Measurements from ENCODE around the gene PLA2G4B. TPM values are rescaled to one million over a fixed set of nuclear protein-coding genes. Genes with fewer than 3 reads are reported as not detected.

Gene PLA2G4B
- total RNA-seq, 1 donor from 2014 or later: 17.7 TPM

DNA sequence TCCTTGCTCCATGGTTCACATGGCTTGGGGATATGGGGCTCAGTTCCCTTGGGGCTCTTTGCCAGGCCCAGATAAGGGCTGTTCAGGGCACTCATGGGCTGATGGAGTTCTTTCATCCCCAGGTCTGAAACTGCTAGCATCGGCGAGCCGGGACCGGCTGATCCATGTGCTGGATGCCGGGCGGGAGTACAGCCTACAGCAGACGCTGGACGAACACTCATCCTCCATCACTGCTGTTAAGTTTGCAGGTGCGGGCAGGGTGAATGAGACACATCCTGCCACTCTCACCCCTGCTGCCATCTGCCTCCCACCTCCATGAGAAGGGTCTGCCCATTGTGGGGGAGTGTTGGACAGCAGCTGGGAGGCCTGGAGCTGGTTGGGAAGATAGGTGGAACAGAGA is 21.9 kb upstream of the PLA2G4B start:
- Mint-ChIP-seq H3K36me3 (peaks cover 4% of the 10 kb centered on the region), H3K27me3 (no peaks in the 10 kb centered on the region), H3K27ac (no peak overlapping the region), H3K9me3 (no peaks in the 10 kb centered on the region), H3K4me3 (no peak overlapping the region), H3K4me1 (ENCODE audit: unreplicated experiment) (no peaks in the 10 kb centered on the region)
- TF ChIP-seq, protein P1, sequence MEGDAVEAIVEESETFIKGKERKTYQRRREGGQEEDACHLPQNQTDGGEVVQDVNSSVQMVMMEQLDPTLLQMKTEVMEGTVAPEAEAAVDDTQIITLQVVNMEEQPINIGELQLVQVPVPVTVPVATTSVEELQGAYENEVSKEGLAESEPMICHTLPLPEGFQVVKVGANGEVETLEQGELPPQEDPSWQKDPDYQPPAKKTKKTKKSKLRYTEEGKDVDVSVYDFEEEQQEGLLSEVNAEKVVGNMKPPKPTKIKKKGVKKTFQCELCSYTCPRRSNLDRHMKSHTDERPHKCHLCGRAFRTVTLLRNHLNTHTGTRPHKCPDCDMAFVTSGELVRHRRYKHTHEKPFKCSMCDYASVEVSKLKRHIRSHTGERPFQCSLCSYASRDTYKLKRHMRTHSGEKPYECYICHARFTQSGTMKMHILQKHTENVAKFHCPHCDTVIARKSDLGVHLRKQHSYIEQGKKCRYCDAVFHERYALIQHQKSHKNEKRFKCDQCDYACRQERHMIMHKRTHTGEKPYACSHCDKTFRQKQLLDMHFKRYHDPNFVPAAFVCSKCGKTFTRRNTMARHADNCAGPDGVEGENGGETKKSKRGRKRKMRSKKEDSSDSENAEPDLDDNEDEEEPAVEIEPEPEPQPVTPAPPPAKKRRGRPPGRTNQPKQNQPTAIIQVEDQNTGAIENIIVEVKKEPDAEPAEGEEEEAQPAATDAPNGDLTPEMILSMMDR (conservative IDR thresholded peaks at IDR 0.05): no peak
- DNase-seq (ENCODE audit: extremely low spot score, unreplicated experiment): no peak

DNA sequence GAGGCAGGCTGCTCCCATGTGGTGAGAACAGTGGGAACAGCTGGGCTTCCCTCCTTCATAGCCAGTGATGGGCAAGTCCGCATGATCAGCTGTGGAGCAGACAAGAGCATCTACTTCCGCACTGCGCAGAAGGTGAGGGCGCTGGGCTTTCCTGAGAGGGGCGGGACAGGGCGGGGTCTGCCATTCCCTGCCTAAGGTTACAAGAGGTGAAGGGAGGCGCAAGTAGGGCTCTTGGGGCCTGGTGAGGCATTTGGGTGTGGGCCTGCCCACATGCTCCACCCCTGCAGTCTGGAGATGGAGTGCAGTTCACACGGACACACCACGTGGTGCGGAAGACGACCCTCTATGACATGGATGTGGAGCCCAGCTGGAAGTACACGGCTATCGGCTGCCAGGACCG is 21.3 kb upstream of the PLA2G4B start:
- DNase-seq (ENCODE audit: extremely low spot score, unreplicated experiment): no peak
- Mint-ChIP-seq H3K27me3 (no peaks in the 10 kb centered on the region), H3K9me3 (no peaks in the 10 kb centered on the region), H3K4me1 (ENCODE audit: unreplicated experiment) (no peaks in the 10 kb centered on the region), H3K4me3 (no peak overlapping the region), H3K27ac (no peak overlapping the region), H3K36me3 (peaks cover 4% of the 10 kb centered on the region)
- TF ChIP-seq, protein P1 (conservative IDR thresholded peaks at IDR 0.05): no peak

DNA sequence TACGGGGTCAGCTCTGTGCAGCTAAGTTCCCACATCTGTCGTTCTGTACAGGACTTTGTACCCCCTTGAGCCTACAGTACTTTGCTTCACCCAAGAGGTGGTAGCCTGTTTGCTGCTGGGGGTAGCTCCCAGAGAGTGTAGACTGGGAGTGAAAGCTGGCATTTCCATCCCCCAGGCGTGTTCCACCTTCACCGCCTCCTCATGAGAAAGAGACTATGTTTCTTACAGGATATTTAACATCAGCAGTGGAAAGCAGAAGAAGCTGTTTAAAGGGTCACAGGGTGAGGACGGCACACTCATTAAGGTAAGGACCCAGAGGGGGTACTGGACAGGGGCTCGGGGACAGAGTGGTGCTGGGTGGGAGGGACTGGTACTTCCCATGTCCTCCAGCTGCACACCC is 20.9 kb upstream of the PLA2G4B start:
- TF ChIP-seq, protein P1 (conservative IDR thresholded peaks at IDR 0.05): no peak
- Mint-ChIP-seq H3K4me1 (ENCODE audit: unreplicated experiment) (no peaks in the 10 kb centered on the region), H3K27ac (no peak overlapping the region), H3K27me3 (no peaks in the 10 kb centered on the region), H3K36me3 (peaks cover 4% of the 10 kb centered on the region), H3K4me3 (no peak overlapping the region), H3K9me3 (no peaks in the 10 kb centered on the region)
- DNase-seq (ENCODE audit: extremely low spot score, unreplicated experiment): no peak

DNA sequence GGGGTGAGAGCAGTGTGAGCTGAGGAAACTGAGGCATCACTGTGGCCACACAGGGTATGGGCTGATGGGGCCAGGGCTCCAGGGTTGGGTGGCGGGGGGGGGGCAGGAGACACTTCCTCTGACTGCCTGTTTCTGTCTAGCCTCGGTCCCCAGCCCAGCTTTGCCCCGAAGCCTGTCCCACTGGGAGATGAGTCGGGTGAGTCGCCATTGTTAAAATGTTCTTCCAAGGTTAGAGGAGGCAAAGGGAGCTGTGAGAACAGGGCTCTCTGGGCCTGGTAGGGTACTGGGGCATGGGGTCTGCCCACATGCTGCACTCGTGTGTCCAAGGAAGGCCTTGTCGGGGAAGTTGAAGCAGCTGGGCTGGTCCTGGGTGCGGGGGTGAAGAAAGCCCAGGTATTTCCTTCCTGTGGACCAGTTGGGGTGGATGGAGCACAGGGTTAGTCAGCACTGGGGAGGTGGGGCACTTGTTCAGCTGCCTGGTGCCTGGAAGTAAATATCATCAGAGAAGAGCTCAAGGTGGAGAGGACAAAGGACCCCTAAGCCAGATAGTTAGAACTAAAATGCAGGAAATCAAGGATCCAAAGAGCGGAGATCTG is 19.1 kb upstream of the PLA2G4B start:
- TF ChIP-seq, protein P1 (conservative IDR thresholded peaks at IDR 0.05): no peak
- Mint-ChIP-seq H3K27ac (no peak overlapping the region), H3K27me3 (no peaks in the 10 kb centered on the region), H3K9me3 (no peaks in the 10 kb centered on the region), H3K4me1 (ENCODE audit: unreplicated experiment) (no peaks in the 10 kb centered on the region), H3K36me3 (no peaks in the 10 kb centered on the region), H3K4me3 (no peak overlapping the region)
- no peak for DNase-seq (ENCODE audit: extremely low spot score, unreplicated experiment)

DNA sequence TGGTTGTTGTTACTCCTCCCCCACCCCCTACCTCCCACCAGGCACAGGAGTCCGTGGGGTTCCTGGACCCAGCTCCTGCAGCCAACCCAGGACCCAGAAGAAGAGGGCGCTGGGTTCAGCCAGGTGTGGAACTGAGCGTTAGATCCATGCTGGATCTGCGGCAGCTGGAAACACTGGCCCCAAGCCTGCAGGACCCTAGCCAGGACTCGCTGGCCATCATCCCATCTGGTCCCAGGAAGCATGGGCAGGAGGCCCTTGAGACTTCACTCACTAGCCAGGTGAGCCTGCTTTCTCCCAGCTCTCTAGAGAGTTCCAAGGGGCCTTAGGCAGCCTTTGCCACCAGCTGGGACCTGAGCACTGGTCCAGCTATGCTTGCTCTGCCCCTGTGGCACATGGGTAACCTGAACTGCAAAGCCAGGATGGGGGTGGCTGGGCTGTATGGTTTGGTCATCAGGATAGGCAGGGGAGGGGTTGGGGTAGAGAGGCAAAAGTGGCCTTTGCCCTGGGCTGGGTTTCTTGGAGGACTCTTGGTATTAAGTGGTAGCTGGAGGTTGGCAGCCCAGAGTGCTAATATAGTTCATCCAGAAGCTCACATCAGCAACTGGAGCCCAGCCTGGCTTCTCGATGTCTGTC is 17.7 kb upstream of the PLA2G4B start:
- no peaks in the 10 kb centered on the region for H3K9me3 Mint-ChIP-seq
- no peak for DNase-seq (ENCODE audit: extremely low spot score, unreplicated experiment)
- no peak overlapping the region for H3K27ac Mint-ChIP-seq
- no peak overlapping the region for H3K4me3 Mint-ChIP-seq
- H3K4me1 Mint-ChIP-seq (ENCODE audit: unreplicated experiment): no peaks in the 10 kb centered on the region
- no peaks in the 10 kb centered on the region for H3K36me3 Mint-ChIP-seq
- TF ChIP-seq, protein P1 (conservative IDR thresholded peaks at IDR 0.05): no peak
- H3K27me3 Mint-ChIP-seq: no peaks in the 10 kb centered on the region
